Gastroesophageal sphincter (tissue), 3 donors: ENCODE data around the gene KLHL40.

Source experiments
- EP300 ChIP-seq: sonication (generic); formaldehyde crosslinking; IDR thresholded peaks from one replicate; pipeline ENCODE4 v1.6.1; 2017; ENCODE audit warnings: antibody characterized with exemption, mild to moderate bottlenecking
- POLR2A ChIP-seq, 2 donors: fragments of 450-650 bp; IDR thresholded peaks; one replicate each; pipeline ENCODE4 v1.6.1; 2017; ENCODE audit warnings: antibody characterized with exemption in 2 of 2, mild to moderate bottlenecking in 2 of 2, moderate library complexity in 1 of 2
- TF ChIP-seq, protein P1 (sequence below), 4 experiments: fragments of 200-600 bp in 2 of 4; fragments of 450-650 bp in 2 of 4; sonication (generic) in 1 of 4; IDR thresholded peaks; one replicate each; pipeline ENCODE4 v1.5.1; 2017 to 2019; ENCODE audit warnings: antibody characterized with exemption in 4 of 4, mild to moderate bottlenecking in 2 of 4, moderate library complexity in 2 of 4

DNA sequence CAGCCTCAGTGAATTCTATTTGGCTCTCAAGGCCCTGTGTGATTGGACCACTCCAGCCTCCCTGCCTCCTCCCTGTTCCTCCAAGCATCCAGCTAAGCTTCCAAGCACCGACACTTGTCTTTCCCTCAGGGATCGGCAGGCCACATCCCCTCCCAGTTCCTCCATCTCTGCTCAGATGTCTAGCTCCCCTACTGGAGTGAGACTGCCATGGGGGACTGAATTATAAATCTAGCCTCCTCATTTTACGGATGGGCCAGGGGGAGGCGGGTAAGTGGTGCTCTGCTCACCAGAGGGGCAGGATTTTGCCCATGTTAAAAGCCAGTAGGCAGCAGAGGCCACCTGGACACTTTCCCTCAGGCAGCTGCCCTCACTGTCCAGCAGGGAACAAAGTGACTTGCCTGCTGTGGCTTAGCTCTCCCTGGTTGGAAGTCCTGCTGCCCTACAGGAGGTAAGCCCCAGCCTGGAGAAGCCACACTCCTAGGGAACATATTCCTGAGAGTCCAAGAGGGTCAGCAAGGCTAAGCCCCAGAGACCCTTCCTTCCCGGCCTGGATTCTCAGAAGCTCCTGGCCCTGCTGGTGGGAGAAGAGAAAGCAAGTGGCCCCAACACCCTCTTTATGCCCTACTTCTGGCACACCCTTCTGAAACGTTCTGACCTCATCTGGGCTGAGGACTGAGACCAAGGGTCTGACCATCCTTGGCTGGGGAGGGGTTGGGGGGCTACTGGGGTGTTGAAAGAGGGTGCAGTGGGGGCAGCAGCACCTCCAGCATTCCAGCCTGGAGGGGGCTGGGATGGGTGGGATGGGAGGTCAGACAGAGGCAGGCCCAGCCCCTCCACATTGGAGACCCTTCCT, 26.4 kb downstream of the KLHL40 start:
- TF ChIP-seq, protein P1, sequence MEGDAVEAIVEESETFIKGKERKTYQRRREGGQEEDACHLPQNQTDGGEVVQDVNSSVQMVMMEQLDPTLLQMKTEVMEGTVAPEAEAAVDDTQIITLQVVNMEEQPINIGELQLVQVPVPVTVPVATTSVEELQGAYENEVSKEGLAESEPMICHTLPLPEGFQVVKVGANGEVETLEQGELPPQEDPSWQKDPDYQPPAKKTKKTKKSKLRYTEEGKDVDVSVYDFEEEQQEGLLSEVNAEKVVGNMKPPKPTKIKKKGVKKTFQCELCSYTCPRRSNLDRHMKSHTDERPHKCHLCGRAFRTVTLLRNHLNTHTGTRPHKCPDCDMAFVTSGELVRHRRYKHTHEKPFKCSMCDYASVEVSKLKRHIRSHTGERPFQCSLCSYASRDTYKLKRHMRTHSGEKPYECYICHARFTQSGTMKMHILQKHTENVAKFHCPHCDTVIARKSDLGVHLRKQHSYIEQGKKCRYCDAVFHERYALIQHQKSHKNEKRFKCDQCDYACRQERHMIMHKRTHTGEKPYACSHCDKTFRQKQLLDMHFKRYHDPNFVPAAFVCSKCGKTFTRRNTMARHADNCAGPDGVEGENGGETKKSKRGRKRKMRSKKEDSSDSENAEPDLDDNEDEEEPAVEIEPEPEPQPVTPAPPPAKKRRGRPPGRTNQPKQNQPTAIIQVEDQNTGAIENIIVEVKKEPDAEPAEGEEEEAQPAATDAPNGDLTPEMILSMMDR (IDR thresholded peaks at IDR 0.05), result no peak
- TF ChIP-seq EP300 (no peak), POLR2A (IDR thresholded peaks at IDR 0.05) (no peak)
